Measurements from ENCODE around the gene TMEM120A.
A peak's percentile ranks its signal among the peaks of the same experiment; 100 is the strongest.
"Not testable (repeated sequence)": the region's sequence is repeated elsewhere in the genome, so short reads cannot be mapped to it uniquely, and the experiment has no call there.

TMEM120A gene

GRCh38 chr7:75994388-75995051 is at the start of gene TMEM120A:
Gene TMEM120A (minus strand): TSS chr7:75994595. CDS start chr7:75994570, 25 bp downstream.
- TF ChIP-seq CTCF (conservative IDR thresholded peaks at IDR 0.05; ENCODE audit: low read depth, low read length) = peak; percentile 37
- peak; percentile 95 for DNase-seq (ENCODE audit: low read depth)

GRCh38 chr7:76040126-76040525 is 45.7 kb upstream of the TMEM120A start:
- no peak for DNase-seq (ENCODE audit: low read depth)
- no peak overlapping the region for H3K4me3 ChIP-seq (ENCODE audit: low read depth, low read length)
- no peak for TF ChIP-seq CTCF (conservative IDR thresholded peaks at IDR 0.05; ENCODE audit: low read depth, low read length)

More at GRCh38 chr7:75994388-75995051, at the start of gene TMEM120A:
- peak within 1 kb of the TSS; percentile 78 for H3K4me3 ChIP-seq (ENCODE audit: low read depth, low read length)

GRCh38 chr7:76037310-76037709 is 42.9 kb upstream of the TMEM120A start:
- no peak overlapping the region for H3K4me3 ChIP-seq (ENCODE audit: low read depth, low read length)
- no peak for TF ChIP-seq CTCF (conservative IDR thresholded peaks at IDR 0.05; ENCODE audit: low read depth, low read length)
- peak; percentile 66 for DNase-seq (ENCODE audit: low read depth)

- DNase-seq (ENCODE audit: low read depth) = no peak
- no peak overlapping the region for H3K4me3 ChIP-seq (ENCODE audit: low read depth, low read length)
- no peak for TF ChIP-seq CTCF (conservative IDR thresholded peaks at IDR 0.05; ENCODE audit: low read depth, low read length)
These were observed 37.6 kb upstream of the TMEM120A start for GRCh38 chr7:76031964-76032363.

- DNase-seq (ENCODE audit: low read depth); H3K4me3 ChIP-seq (ENCODE audit: low read depth, low read length): not testable (repeated sequence)
- peak; percentile 16 for TF ChIP-seq CTCF (conservative IDR thresholded peaks at IDR 0.05; ENCODE audit: low read depth, low read length)
These were observed 35.3 kb upstream of the TMEM120A start for GRCh38 chr7:76029682-76030081.

- no peak for TF ChIP-seq CTCF (conservative IDR thresholded peaks at IDR 0.05; ENCODE audit: low read depth, low read length)
- DNase-seq (ENCODE audit: low read depth) = no peak
- H3K4me3 ChIP-seq (ENCODE audit: low read depth, low read length) = no peak overlapping the region
These were observed 28.6 kb upstream of the TMEM120A start for GRCh38 chr7:76023002-76023401.
